ENCODE measurements around the gene SMYD1. TPM values are rescaled to one million over a fixed set of nuclear protein-coding genes. Genes with fewer than 3 reads are reported as not detected.

SMYD1 gene
- total RNA-seq, 1 experiment from 2014 or later, result not detected

- intact Hi-C loops (cut with micrococcal nuclease; ENCODE audit: unreplicated experiment), result no loop called here
Measured at GRCh38 chr2:88141952-88142351, 74.3 kb downstream of the SMYD1 start.

GRCh38 chr2:88144271-88144670, 76.6 kb downstream of the SMYD1 start:
- no peak overlapping the region for H3K4me3 Mint-ChIP-seq (ENCODE audit: low read depth, unreplicated experiment)
- intact Hi-C loops (cut with micrococcal nuclease; ENCODE audit: unreplicated experiment), result no loop called here
- no TSS peak for BruUV-seq (replicated peaks)
- no peak overlapping the region for H3K27ac Mint-ChIP-seq (ENCODE audit: unreplicated experiment)
- no peak for DNase-seq
- peaks cover 8% of the 10 kb centered on the region for H3K9me3 Mint-ChIP-seq (ENCODE audit: low read depth, unreplicated experiment)
- H3K4me1 Mint-ChIP-seq (ENCODE audit: low read depth, unreplicated experiment), result no peaks in the 10 kb centered on the region
- peaks cover 45% of the 10 kb centered on the region for H3K27me3 Mint-ChIP-seq (ENCODE audit: unreplicated experiment)
- no peaks in the 10 kb centered on the region for H3K36me3 Mint-ChIP-seq (ENCODE audit: insufficient read depth, unreplicated experiment)
- CTCF ChIA-PET, result no interaction called here
- TF ChIP-seq CTCF (IDR thresholded peaks at IDR 0.05; ENCODE audit: unreplicated experiment), result no peak

More at GRCh38 chr2:88141952-88142351, 74.3 kb downstream of the SMYD1 start:
- H3K9me3 Mint-ChIP-seq (ENCODE audit: low read depth, unreplicated experiment), result peaks cover 4% of the 10 kb centered on the region
- no TSS peak for BruUV-seq (replicated peaks)
- no peak for DNase-seq
- H3K27me3 Mint-ChIP-seq (ENCODE audit: unreplicated experiment), result peaks cover 51% of the 10 kb centered on the region
- H3K36me3 Mint-ChIP-seq (ENCODE audit: insufficient read depth, unreplicated experiment), result no peaks in the 10 kb centered on the region
- TF ChIP-seq CTCF (IDR thresholded peaks at IDR 0.05; ENCODE audit: unreplicated experiment), result no peak
- H3K27ac Mint-ChIP-seq (ENCODE audit: unreplicated experiment), result no peak overlapping the region
- CTCF ChIA-PET, result no interaction called here
- H3K4me1 Mint-ChIP-seq (ENCODE audit: low read depth, unreplicated experiment), result no peaks in the 10 kb centered on the region
- no peak overlapping the region for H3K4me3 Mint-ChIP-seq (ENCODE audit: low read depth, unreplicated experiment)

GRCh38 chr2:88144914-88145497, 77.4 kb downstream of the SMYD1 start:
- Mint-ChIP-seq H3K36me3 (ENCODE audit: insufficient read depth, unreplicated experiment) (no peaks in the 10 kb centered on the region), H3K4me3 (ENCODE audit: low read depth, unreplicated experiment) (no peak overlapping the region), H3K9me3 (ENCODE audit: low read depth, unreplicated experiment) (peaks cover 9% of the 10 kb centered on the region), H3K27me3 (ENCODE audit: unreplicated experiment) (peaks cover 45% of the 10 kb centered on the region), H3K27ac (ENCODE audit: unreplicated experiment) (no peak overlapping the region), H3K4me1 (ENCODE audit: low read depth, unreplicated experiment) (no peaks in the 10 kb centered on the region)
- intact Hi-C loops (cut with micrococcal nuclease; ENCODE audit: unreplicated experiment), result no loop called here
- DNase-seq, result no peak
- no peak for TF ChIP-seq CTCF (IDR thresholded peaks at IDR 0.05; ENCODE audit: unreplicated experiment)
- CTCF ChIA-PET, result no interaction called here
- BruUV-seq (replicated peaks), result no TSS peak

- Mint-ChIP-seq H3K9me3 (ENCODE audit: low read depth, unreplicated experiment) (peaks cover 5% of the 10 kb centered on the region), H3K27me3 (ENCODE audit: unreplicated experiment) (peaks cover 31% of the 10 kb centered on the region), H3K36me3 (ENCODE audit: insufficient read depth, unreplicated experiment) (no peaks in the 10 kb centered on the region), H3K4me1 (ENCODE audit: low read depth, unreplicated experiment) (no peaks in the 10 kb centered on the region), H3K4me3 (ENCODE audit: low read depth, unreplicated experiment) (no peak overlapping the region), H3K27ac (ENCODE audit: unreplicated experiment) (no peak overlapping the region)
- no peak for TF ChIP-seq CTCF (IDR thresholded peaks at IDR 0.05; ENCODE audit: unreplicated experiment)
- intact Hi-C loops (cut with micrococcal nuclease; ENCODE audit: unreplicated experiment), result no loop called here
- CTCF ChIA-PET, result interaction anchor here (0.5 to 0.6 kb wide), 2 partner anchors 69 to 105 kb away, joined by 3 to 4 read pairs; no protein-coding TSS in a partner anchor
- no TSS peak for BruUV-seq (replicated peaks)
- no peak for DNase-seq
Measured at GRCh38 chr2:88146590-88146989, 79.0 kb downstream of the SMYD1 start.
